SK-N-SH treated with all-trans-retinoic acid at 6 μM for 48 hours (cell line): ENCODE data around the gene MMP24OS.

ENCODE experiments used
- ATAC-seq: fragments of 200-7000 bp; cut with Tn5 transposase; 3 replicates; pipeline ENCODE4 v1.9.1; 2020; ENCODE audit warnings: mild to moderate bottlenecking, moderate library complexity
- BACH2 ChIP-seq: fragments of 250-450 bp; sonication (Bioruptor Pico); IDR thresholded peaks from 2 replicates; pipeline ENCODE4 v1.9.0; 2021; ENCODE audit warnings: mild to moderate bottlenecking, borderline replicate concordance
- CREB5 ChIP-seq: fragments of 250-450 bp; sonication (Bioruptor Pico); IDR thresholded peaks from 2 replicates; pipeline ENCODE4 v1.5.1; 2020; ENCODE audit warnings: low read depth, mild to moderate bottlenecking, moderate library complexity
- CSDC2 ChIP-seq: fragments of 250-450 bp; sonication (Bioruptor Pico); IDR thresholded peaks from 2 replicates; pipeline ENCODE4 v1.5.0; 2020; ENCODE audit warnings: mild to moderate bottlenecking, moderate library complexity
- CSRNP3 ChIP-seq: fragments of 250-450 bp; sonication (Bioruptor Pico); IDR thresholded peaks from 2 replicates; pipeline ENCODE4 v1.5.1; 2021; ENCODE audit warnings: mild to moderate bottlenecking, moderate library complexity
- ESRRG ChIP-seq: fragments of 250-450 bp; sonication (Bioruptor Pico); IDR thresholded peaks from 2 replicates; pipeline ENCODE4 v1.6.1; 2021; ENCODE audit warnings: mild to moderate bottlenecking
- GLIS3 ChIP-seq: fragments of 250-450 bp; sonication (Bioruptor Pico); IDR thresholded peaks from 2 replicates; pipeline ENCODE4 v1.5.0; 2020; ENCODE audit warnings: mild to moderate bottlenecking, moderate library complexity
- ISL1 ChIP-seq: fragments of 250-450 bp; sonication (Bioruptor Pico); IDR thresholded peaks from 2 replicates; pipeline ENCODE4 v2.1.2; 2022; ENCODE audit warnings: mild to moderate bottlenecking, moderate library complexity
- OSR1 ChIP-seq: fragments of 250-450 bp; sonication (Bioruptor Pico); IDR thresholded peaks from 2 replicates; pipeline ENCODE4 v1.8.0; 2022; ENCODE audit warnings: moderate library complexity, mild to moderate bottlenecking, inconsistent platforms
- PATZ1 ChIP-seq: fragments of 250-450 bp; sonication (Bioruptor Pico); IDR thresholded peaks from 2 replicates; pipeline ENCODE4 v1.8.0; 2020; ENCODE audit warnings: mild to moderate bottlenecking, moderate library complexity, borderline replicate concordance
- PPARA ChIP-seq: fragments of 250-450 bp; sonication (Bioruptor Pico); IDR thresholded peaks from 2 replicates; pipeline ENCODE4 v1.5.0; 2020; ENCODE audit warnings: mild to moderate bottlenecking, borderline replicate concordance
- RARB ChIP-seq: fragments of 250-450 bp; sonication (Bioruptor Pico); IDR thresholded peaks from 2 replicates; pipeline ENCODE4 v1.8.0; 2021; ENCODE audit warnings: mild to moderate bottlenecking, moderate library complexity
- SNAI2 ChIP-seq: fragments of 250-450 bp; sonication (Bioruptor Pico); IDR thresholded peaks from 2 replicates; pipeline ENCODE4 v1.5.0; 2020; ENCODE audit warnings: mild to moderate bottlenecking, moderate library complexity
- TCF4 ChIP-seq: fragments of 250-450 bp; sonication (Bioruptor Pico); IDR thresholded peaks from 2 replicates; pipeline ENCODE4 v1.8.0; 2021; ENCODE audit warnings: mild to moderate bottlenecking, moderate library complexity, borderline replicate concordance
- TOX ChIP-seq: fragments of 250-450 bp; sonication (Bioruptor Pico); IDR thresholded peaks from 2 replicates; pipeline ENCODE4 v1.8.0; 2021; ENCODE audit warnings: mild to moderate bottlenecking, moderate library complexity, borderline replicate concordance
- TSHZ2 ChIP-seq: fragments of 250-450 bp; sonication (Bioruptor Pico); IDR thresholded peaks from 2 replicates; pipeline ENCODE4 v1.5.0; 2020; ENCODE audit warnings: mild to moderate bottlenecking, moderate library complexity
- ZC3H10 ChIP-seq: fragments of 250-450 bp; sonication (Bioruptor Pico); IDR thresholded peaks from 2 replicates; pipeline ENCODE4 v1.5.1; 2021; ENCODE audit warnings: mild to moderate bottlenecking, moderate library complexity
- ZFP3 ChIP-seq: fragments of 250-450 bp; sonication (Bioruptor Pico); IDR thresholded peaks from 2 replicates; pipeline ENCODE4 v1.5.0; 2020; ENCODE audit warnings: mild to moderate bottlenecking, moderate library complexity
- ZFP30 ChIP-seq: fragments of 450-650 bp; formaldehyde crosslinking; IDR thresholded peaks from 2 replicates; pipeline ENCODE4 v1.5.0; 2022; ENCODE audit warnings: mild to moderate bottlenecking, moderate library complexity
- ZNF70 ChIP-seq: fragments of 450-650 bp; formaldehyde crosslinking; IDR thresholded peaks from 2 replicates; pipeline ENCODE4 v1.5.0; 2020; ENCODE audit warnings: mild to moderate bottlenecking, moderate library complexity
- ZNF8 ChIP-seq: fragments of 450-650 bp; formaldehyde crosslinking; IDR thresholded peaks from 2 replicates; pipeline ENCODE4 v1.5.0; 2020; ENCODE audit warnings: mild to moderate bottlenecking, moderate library complexity

MMP24OS gene

GRCh38 chr20:35277531-35278395 is at the start of gene MMP24OS:
Gene MMP24OS, minus strand, starts transcription at chr20:35278122. Its CDS starts 193 bp downstream, at chr20:35277929.
- ATAC-seq = peak; percentile 92
- no peak for TF ChIP-seq TOX (CRISPR knock-in tag)
- TF ChIP-seq GLIS3 (CRISPR knock-in tag) = peak; percentile 28; the same call in 1 of the 2 replicates
- TF ChIP-seq ESRRG (CRISPR knock-in tag) = peak; percentile 25; the same call in 1 of the 2 replicates

GRCh38 chr20:35327074-35327976 is 49.4 kb upstream of the MMP24OS start:
- peak; percentile 40; the same call in 2 of the 3 replicates for ATAC-seq
- TF ChIP-seq OSR1 (0 out of 2 replicates have a peak, but pooled peaks have one; percentile 47), CSDC2 (no peak)

GRCh38 chr20:35326740-35327073 is 48.8 kb upstream of the MMP24OS start:
- TF ChIP-seq ZNF8 (CRISPR knock-in tag) (no peak), PATZ1 (no peak), ISL1 (CRISPR knock-in tag) (no peak), GLIS3 (CRISPR knock-in tag) (no peak), ZC3H10 (CRISPR knock-in tag) (no peak), ZFP3 (no peak), BACH2 (CRISPR knock-in tag) (no peak), CSRNP3 (CRISPR knock-in tag) (no peak), TCF4 (CRISPR knock-in tag) (no peak), OSR1 (no peak), CSDC2 (no peak), ZFP30 (CRISPR knock-in tag) (no peak), ZNF70 (CRISPR knock-in tag) (no peak), PPARA (CRISPR knock-in tag) (no peak), ESRRG (CRISPR knock-in tag) (no peak), TSHZ2 (no peak), SNAI2 (CRISPR knock-in tag) (no peak), RARB (CRISPR knock-in tag) (no peak), CREB5 (CRISPR knock-in tag) (no peak)
- no peak for ATAC-seq
